HEK293T (cell line): ENCODE data around the gene STK39.

Experiments used
- ARNT ChIP-seq: fragments of 450-650 bp; IDR thresholded peaks from 2 replicates; pipeline ENCODE4 v1.6.1; 2017; ENCODE audit warnings: mild to moderate bottlenecking
- FOXA1 ChIP-seq: fragments of 450-650 bp; IDR thresholded peaks from 2 replicates; pipeline ENCODE4 v1.6.1; 2016; ENCODE audit warnings: mild to moderate bottlenecking
- ZNF384 ChIP-seq: fragments of 450-650 bp; IDR thresholded peaks from 2 replicates; pipeline ENCODE4 v1.6.1; 2016

GRCh38 chr2:168175469-168175868 is 71.9 kb downstream of the STK39 start:
- no peak for TF ChIP-seq FOXA1
- no peak for TF ChIP-seq ARNT
- TF ChIP-seq ZNF384: no peak
